Measurements from ENCODE around the gene FAM111B. TPM values are rescaled to one million over a fixed set of nuclear protein-coding genes. Genes with fewer than 3 reads are reported as not detected.
"Not testable (repeated sequence)": the region's sequence is repeated elsewhere in the genome, so short reads cannot be mapped to it uniquely, and the experiment has no call there.

Gene FAM111B
- total RNA-seq, 1 experiment from 2014 or later, result 23.6 TPM

DNA sequence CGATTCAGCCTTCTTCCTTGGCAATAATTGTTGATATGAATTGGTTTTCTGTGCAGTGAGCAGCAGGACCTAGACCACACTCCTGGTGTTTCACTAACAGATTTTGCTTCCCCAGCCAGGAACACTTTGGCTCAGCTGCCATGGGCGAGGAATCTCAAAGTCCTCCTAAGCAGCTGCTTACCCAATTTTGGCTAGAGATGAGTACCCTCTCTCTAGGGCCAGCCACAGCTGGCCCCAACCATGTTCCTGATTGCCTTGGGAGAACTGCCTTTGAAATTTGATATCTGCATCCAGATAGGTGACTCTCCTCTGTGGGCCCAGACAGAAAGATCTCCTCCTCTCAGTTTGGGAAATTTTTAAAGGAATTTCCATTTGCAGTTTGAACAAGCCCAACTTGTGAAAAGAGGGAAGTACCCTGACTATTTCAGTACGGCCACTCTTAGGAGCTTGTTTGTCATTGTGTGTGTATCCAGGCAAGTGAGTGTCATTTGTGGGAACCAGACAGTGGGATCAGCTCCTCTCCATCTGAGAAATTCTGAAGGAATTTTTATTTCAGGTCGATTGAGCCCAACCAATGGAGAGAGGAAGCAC, 25.5 kb upstream of the FAM111B start:
- DNase-seq (ENCODE audit: low read depth, low spot score); intact Hi-C loops (cut with micrococcal nuclease; ENCODE audit: unreplicated experiment); H3K4me1 ChIP-seq (ENCODE audit: control insufficient read depth, insufficient read depth, low read length); H3K27ac ChIP-seq (ENCODE audit: low read length); H3K36me3 ChIP-seq (ENCODE audit: control insufficient read depth, insufficient read depth, low read length); H3K4me3 ChIP-seq (ENCODE audit: low read depth in 2 of 2, low read length in 2 of 2); POLR2A ChIA-PET; H3K9me3 ChIP-seq (ENCODE audit: control insufficient read depth, insufficient read depth, low read depth, low read length); in situ Hi-C loops (cut with HindIII; ENCODE audit: low pct_unique_long_range_greater_than_20kb, low sequenced_read_pairs); BruUV-seq (replicated peaks); ATAC-seq; H3K27me3 ChIP-seq (ENCODE audit: control insufficient read depth, insufficient read depth, low read length): not testable (repeated sequence)
- CTCF ChIA-PET, result interaction anchor here (0.7 kb wide), 1 partner anchor 23 kb away, joined by 3 read pairs; no protein-coding TSS in a partner anchor

- H3K36me3 ChIP-seq (ENCODE audit: control insufficient read depth, insufficient read depth, low read length); CTCF ChIA-PET; intact Hi-C loops (cut with micrococcal nuclease; ENCODE audit: unreplicated experiment): not testable (repeated sequence)
These were observed 21.0 kb upstream of the FAM111B start, which contains the start of gene GLYATL1B for GRCh38 chr11:59086007-59086406. Gene GLYATL1B (plus strand): TSS chr11:59086307. CDS start chr11:59086307, 0 bp downstream.

DNA sequence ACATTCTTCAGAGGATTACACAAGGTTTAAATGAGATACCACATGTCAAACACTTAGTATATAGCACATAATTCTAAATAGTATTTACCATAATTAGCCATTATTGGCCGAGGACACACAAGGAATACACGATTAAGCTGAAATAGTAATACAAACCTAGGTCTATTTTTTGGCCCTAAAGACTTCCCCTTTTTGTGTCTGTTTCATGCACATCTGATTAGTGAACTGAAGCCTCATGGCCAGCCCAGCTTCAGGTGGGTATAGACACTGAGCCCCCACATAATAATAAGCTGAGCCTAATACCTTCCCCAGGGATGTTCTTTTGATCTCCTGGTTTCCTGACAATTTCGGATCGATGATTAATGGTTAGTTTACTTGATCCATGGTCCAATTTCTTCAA, 18.9 kb upstream of the FAM111B start:
- no peak overlapping the region for H3K27ac ChIP-seq (ENCODE audit: low read length)
- TF ChIP-seq, protein P1, sequence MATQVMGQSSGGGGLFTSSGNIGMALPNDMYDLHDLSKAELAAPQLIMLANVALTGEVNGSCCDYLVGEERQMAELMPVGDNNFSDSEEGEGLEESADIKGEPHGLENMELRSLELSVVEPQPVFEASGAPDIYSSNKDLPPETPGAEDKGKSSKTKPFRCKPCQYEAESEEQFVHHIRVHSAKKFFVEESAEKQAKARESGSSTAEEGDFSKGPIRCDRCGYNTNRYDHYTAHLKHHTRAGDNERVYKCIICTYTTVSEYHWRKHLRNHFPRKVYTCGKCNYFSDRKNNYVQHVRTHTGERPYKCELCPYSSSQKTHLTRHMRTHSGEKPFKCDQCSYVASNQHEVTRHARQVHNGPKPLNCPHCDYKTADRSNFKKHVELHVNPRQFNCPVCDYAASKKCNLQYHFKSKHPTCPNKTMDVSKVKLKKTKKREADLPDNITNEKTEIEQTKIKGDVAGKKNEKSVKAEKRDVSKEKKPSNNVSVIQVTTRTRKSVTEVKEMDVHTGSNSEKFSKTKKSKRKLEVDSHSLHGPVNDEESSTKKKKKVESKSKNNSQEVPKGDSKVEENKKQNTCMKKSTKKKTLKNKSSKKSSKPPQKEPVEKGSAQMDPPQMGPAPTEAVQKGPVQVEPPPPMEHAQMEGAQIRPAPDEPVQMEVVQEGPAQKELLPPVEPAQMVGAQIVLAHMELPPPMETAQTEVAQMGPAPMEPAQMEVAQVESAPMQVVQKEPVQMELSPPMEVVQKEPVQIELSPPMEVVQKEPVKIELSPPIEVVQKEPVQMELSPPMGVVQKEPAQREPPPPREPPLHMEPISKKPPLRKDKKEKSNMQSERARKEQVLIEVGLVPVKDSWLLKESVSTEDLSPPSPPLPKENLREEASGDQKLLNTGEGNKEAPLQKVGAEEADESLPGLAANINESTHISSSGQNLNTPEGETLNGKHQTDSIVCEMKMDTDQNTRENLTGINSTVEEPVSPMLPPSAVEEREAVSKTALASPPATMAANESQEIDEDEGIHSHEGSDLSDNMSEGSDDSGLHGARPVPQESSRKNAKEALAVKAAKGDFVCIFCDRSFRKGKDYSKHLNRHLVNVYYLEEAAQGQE (IDR thresholded peaks at IDR 0.05; ENCODE audit: insufficient read depth in 1 of 2, low read depth in 2 of 2, low read length in 1 of 2), result no peak
- TF ChIP-seq CTCF (IDR thresholded peaks at IDR 0.05) (no peak), SIN3A (IDR thresholded peaks at IDR 0.05; ENCODE audit: borderline replicate concordance, insufficient read depth, low read depth, low read length) (no peak)
- H3K36me3 ChIP-seq (ENCODE audit: control insufficient read depth, insufficient read depth, low read length), result no peaks in the 10 kb centered on the region
- CTCF ChIA-PET, result no interaction called here
- BruUV-seq (replicated peaks), result no TSS peak
- peaks cover 7% of the 10 kb centered on the region; the same call in 1 of the 2 replicates for H3K27me3 ChIP-seq (ENCODE audit: control insufficient read depth, insufficient read depth, low read length)
- POLR2A ChIA-PET, result no interaction called here
- ATAC-seq (no peak), DNase-seq (ENCODE audit: low read depth, low spot score) (no peak)
- in situ Hi-C loops (cut with HindIII; ENCODE audit: low pct_unique_long_range_greater_than_20kb, low sequenced_read_pairs), result no loop called here
- no peaks in the 10 kb centered on the region for H3K4me1 ChIP-seq (ENCODE audit: control insufficient read depth, insufficient read depth, low read length)
- intact Hi-C loops (cut with micrococcal nuclease; ENCODE audit: unreplicated experiment), result no loop called here
- no peak overlapping the region for H3K4me3 ChIP-seq (ENCODE audit: low read depth in 2 of 2, low read length in 2 of 2)
- H3K9me3 ChIP-seq (ENCODE audit: control insufficient read depth, insufficient read depth, low read depth, low read length), result no peaks in the 10 kb centered on the region

More at GRCh38 chr11:59086007-59086406, 21.0 kb upstream of the FAM111B start, which contains the start of gene GLYATL1B:
- H3K9me3 ChIP-seq (ENCODE audit: control insufficient read depth, insufficient read depth, low read depth, low read length); DNase-seq (ENCODE audit: low read depth, low spot score); BruUV-seq (replicated peaks); H3K27ac ChIP-seq (ENCODE audit: low read length); H3K4me1 ChIP-seq (ENCODE audit: control insufficient read depth, insufficient read depth, low read length); in situ Hi-C loops (cut with HindIII; ENCODE audit: low pct_unique_long_range_greater_than_20kb, low sequenced_read_pairs); POLR2A ChIA-PET; H3K4me3 ChIP-seq (ENCODE audit: low read depth in 2 of 2, low read length in 2 of 2); H3K27me3 ChIP-seq (ENCODE audit: control insufficient read depth, insufficient read depth, low read length); ATAC-seq: not testable (repeated sequence)

- POLR2A ChIA-PET; H3K36me3 ChIP-seq (ENCODE audit: control insufficient read depth, insufficient read depth, low read length); H3K4me1 ChIP-seq (ENCODE audit: control insufficient read depth, insufficient read depth, low read length); H3K4me3 ChIP-seq (ENCODE audit: low read depth in 2 of 2, low read length in 2 of 2); intact Hi-C loops (cut with micrococcal nuclease; ENCODE audit: unreplicated experiment); H3K27ac ChIP-seq (ENCODE audit: low read length); DNase-seq (ENCODE audit: low read depth, low spot score); H3K9me3 ChIP-seq (ENCODE audit: control insufficient read depth, insufficient read depth, low read depth, low read length); ATAC-seq; CTCF ChIA-PET; BruUV-seq (replicated peaks); in situ Hi-C loops (cut with HindIII; ENCODE audit: low pct_unique_long_range_greater_than_20kb, low sequenced_read_pairs); H3K27me3 ChIP-seq (ENCODE audit: control insufficient read depth, insufficient read depth, low read length): not testable (repeated sequence)
These were observed 13.5 kb upstream of the FAM111B start for GRCh38 chr11:59093576-59093975.

DNA sequence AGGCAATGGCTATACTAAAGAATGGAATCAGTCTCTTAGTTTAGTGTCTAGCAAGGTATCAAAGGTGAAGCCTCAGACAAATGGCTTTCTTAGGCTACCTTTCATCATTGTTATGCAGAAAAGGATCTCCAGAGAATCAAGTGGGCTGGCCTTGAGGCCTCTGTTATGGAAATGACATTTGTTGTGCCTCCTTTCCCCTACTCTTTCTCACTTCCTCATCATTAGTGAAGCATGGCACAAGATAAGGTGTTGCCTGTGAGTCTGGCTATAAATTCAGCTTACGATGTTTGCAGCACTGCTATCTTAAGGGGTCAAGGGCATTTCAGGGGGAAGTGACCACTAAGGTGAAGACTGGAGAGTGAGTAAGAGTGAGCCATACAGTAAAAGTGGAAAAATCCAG, 11.8 kb upstream of the FAM111B start:
- DNase-seq (ENCODE audit: low read depth, low spot score); POLR2A ChIA-PET; BruUV-seq (replicated peaks); CTCF ChIA-PET; intact Hi-C loops (cut with micrococcal nuclease; ENCODE audit: unreplicated experiment); H3K27ac ChIP-seq (ENCODE audit: low read length); H3K4me1 ChIP-seq (ENCODE audit: control insufficient read depth, insufficient read depth, low read length); H3K4me3 ChIP-seq (ENCODE audit: low read depth in 2 of 2, low read length in 2 of 2); in situ Hi-C loops (cut with HindIII; ENCODE audit: low pct_unique_long_range_greater_than_20kb, low sequenced_read_pairs); H3K9me3 ChIP-seq (ENCODE audit: control insufficient read depth, insufficient read depth, low read depth, low read length); ATAC-seq; H3K36me3 ChIP-seq (ENCODE audit: control insufficient read depth, insufficient read depth, low read length); H3K27me3 ChIP-seq (ENCODE audit: control insufficient read depth, insufficient read depth, low read length): not testable (repeated sequence)

All from Panc1 (cell line).